DMS79 treated with DMSO at 0.1 percent for 48 hours (cell line): ENCODE data around the gene APMAP.

ENCODE experiments used
- DNase-seq: peaks from one replicate; lab custom pipeline; 2025; lab: John Stamatoyannopoulos, UW

The APMAP gene

GRCh38 chr20:25025091-25025861 lies 32.7 kb upstream of the APMAP start:
- DNase-seq, result no peak

GRCh38 chr20:25024171-25024570 lies 31.6 kb upstream of the APMAP start:
- no peak for DNase-seq

- no peak for DNase-seq
Measured at GRCh38 chr20:25023356-25023755, 30.8 kb upstream of the APMAP start.

- peak; percentile 5 for DNase-seq
Measured at GRCh38 chr20:25022680-25023079, 30.1 kb upstream of the APMAP start.

GRCh38 chr20:25021336-25021735 lies 28.8 kb upstream of the APMAP start:
- no peak for DNase-seq

GRCh38 chr20:25020901-25021301 lies 28.4 kb upstream of the APMAP start:
- no peak for DNase-seq

GRCh38 chr20:25020345-25020744 lies 27.8 kb upstream of the APMAP start:
- DNase-seq, result no peak

GRCh38 chr20:25019381-25020155 lies 27.0 kb upstream of the APMAP start:
- no peak for DNase-seq

- DNase-seq, result no peak
Measured at GRCh38 chr20:25018841-25019240, 26.3 kb upstream of the APMAP start.

GRCh38 chr20:25018425-25018824 lies 25.9 kb upstream of the APMAP start:
- DNase-seq, result no peak

- DNase-seq, result peak; percentile 82
Measured at GRCh38 chr20:25017257-25017803, 24.8 kb upstream of the APMAP start.

GRCh38 chr20:25016471-25016870 lies 23.9 kb upstream of the APMAP start:
- no peak for DNase-seq

- no peak for DNase-seq
Measured at GRCh38 chr20:25015986-25016385, 23.4 kb upstream of the APMAP start.

- DNase-seq, result no peak
Measured at GRCh38 chr20:25014816-25015215, 22.3 kb upstream of the APMAP start.

- no peak for DNase-seq
Measured at GRCh38 chr20:25013478-25014380, 21.2 kb upstream of the APMAP start.

- no peak for DNase-seq
Measured at GRCh38 chr20:25012616-25013189, 20.2 kb upstream of the APMAP start.

- no peak for DNase-seq
Measured at GRCh38 chr20:25011831-25012241, 19.3 kb upstream of the APMAP start.

- no peak for DNase-seq
Measured at GRCh38 chr20:25011261-25011660, 18.7 kb upstream of the APMAP start.

- peak; percentile 83 for DNase-seq
Measured at GRCh38 chr20:25009218-25010145, 16.9 kb upstream of the APMAP start.

- DNase-seq, result no peak
Measured at GRCh38 chr20:25008388-25009217, 16.1 kb upstream of the APMAP start.
